Heart left ventricle (tissue), 13 donors: ENCODE data around the gene CDH24.

ENCODE experiments used
- POLR2A ChIP-seq, 2 donors: fragments of 450-650 bp; IDR thresholded peaks; one replicate each; pipeline ENCODE4 v1.6.1; 2017; ENCODE audit warnings: antibody characterized with exemption in 2 of 2, mild to moderate bottlenecking in 2 of 2, moderate library complexity in 2 of 2
- TF ChIP-seq, protein P1 (sequence below), 12 donors: fragments of 200-600 bp; sonication (generic) in 4 of 12; IDR thresholded peaks; one replicate each; pipeline versions ENCODE4 v1.5.0 to v1.8.0; 2018 to 2022; ENCODE audit warnings: antibody characterized with exemption in 12 of 12, mild to moderate bottlenecking in 5 of 12
- donor health status: ischemic (EF 13 %, LVEDD 7.1; RV severe dilation, severe dysfunction).
- donor health status: DM: no; HTN: yes; CAD: no.
- donor health status: DM: no; HTN: no; CAD: no.
- donor health status: ischemic (EF 25% LVEDD 6.9; RV normal size, moderate dysfunction).
- donor health status: ischemic (EF 25% LVEDD 5.7; RV mildly dilated, moderate dysfunction).
- donor health status: ischemic (EF 35%, LVEDD 5.7; RV mildly dilated, moderate dysfunction).
- donor health status: nonischemic (EF 11% LVEDD 7.7; RV severe dilation, severe dysfunction).
- donor health status: DM: yes; HTN: yes; CAD: no.
- donor health status: PGD.
- donor health status: ischemic (EF 29% LVEDD 5.4; RV normal size, mild dysfunction).
- donor health status: nonischemic (EF 23%, LVEDD 6.1; RV moderate dilation, normal function).

DNA sequence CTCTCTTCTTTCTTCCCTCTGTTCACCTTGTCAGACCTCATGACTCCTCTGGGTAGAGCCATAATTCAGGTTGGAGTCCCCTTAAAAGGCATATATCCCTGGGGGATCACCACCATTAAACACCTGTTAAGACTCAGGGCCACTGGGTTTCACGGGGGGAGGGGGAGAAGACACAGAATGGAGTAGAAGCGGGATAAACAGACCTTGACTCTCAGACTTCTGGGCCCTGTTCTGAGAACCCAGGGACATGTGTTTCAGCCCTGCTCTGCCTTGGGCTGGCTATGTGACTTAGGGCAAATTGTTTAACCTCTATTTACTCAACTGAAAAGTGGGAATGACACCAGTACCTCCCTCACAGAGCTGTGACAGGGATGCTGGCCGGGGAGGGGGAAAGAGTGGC lies 4.6 kb downstream of the CDH24 start:
- TF ChIP-seq, protein P1, sequence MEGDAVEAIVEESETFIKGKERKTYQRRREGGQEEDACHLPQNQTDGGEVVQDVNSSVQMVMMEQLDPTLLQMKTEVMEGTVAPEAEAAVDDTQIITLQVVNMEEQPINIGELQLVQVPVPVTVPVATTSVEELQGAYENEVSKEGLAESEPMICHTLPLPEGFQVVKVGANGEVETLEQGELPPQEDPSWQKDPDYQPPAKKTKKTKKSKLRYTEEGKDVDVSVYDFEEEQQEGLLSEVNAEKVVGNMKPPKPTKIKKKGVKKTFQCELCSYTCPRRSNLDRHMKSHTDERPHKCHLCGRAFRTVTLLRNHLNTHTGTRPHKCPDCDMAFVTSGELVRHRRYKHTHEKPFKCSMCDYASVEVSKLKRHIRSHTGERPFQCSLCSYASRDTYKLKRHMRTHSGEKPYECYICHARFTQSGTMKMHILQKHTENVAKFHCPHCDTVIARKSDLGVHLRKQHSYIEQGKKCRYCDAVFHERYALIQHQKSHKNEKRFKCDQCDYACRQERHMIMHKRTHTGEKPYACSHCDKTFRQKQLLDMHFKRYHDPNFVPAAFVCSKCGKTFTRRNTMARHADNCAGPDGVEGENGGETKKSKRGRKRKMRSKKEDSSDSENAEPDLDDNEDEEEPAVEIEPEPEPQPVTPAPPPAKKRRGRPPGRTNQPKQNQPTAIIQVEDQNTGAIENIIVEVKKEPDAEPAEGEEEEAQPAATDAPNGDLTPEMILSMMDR (IDR thresholded peaks at IDR 0.05) = no peak
- no peak for TF ChIP-seq POLR2A (IDR thresholded peaks at IDR 0.05)
